Erythroblast (primary cell): ENCODE results near the gene TMEM62.

ENCODE experiments used
- GATA1 ChIP-seq: IDR thresholded peaks from 2 replicates; pipeline ENCODE4 v1.6.1; 2011; ENCODE audit warnings: low read depth, mild to moderate bottlenecking, control low read depth, low read length, moderate library complexity
- POLR2A ChIP-seq: IDR thresholded peaks from 2 replicates; pipeline ENCODE4 v1.6.1; 2011; ENCODE audit warnings: mild to moderate bottlenecking, low read length

DNA sequence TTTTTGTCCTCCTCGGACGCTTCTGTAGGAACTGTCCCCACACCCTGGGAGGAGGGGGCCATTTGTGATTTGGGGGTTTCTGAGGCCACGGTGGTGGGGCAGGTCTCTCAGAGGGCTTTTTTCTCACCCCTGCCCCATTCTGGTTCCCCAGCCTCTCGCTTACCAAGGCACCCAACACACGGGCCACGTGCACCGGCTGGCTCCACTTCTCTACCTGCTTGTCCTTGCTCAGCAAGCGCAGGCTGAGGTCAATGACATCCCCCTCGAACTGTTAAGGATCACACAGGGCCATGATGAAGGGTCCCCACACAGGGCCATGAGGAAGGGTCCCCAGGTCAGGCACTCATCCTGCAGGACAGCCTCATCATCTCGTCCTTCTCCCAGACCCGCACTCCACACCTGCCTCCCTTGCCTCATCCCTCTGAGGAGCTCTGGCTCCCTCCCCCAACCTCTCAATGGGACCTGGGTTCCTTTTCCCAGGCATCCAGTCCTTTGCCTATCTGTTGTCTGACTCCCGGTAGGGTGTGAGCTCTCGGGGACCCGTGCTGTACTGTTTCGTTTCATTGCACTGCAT, 76.9 kb downstream of the TMEM62 start:
- TF ChIP-seq POLR2A (no peak), GATA1 (no peak)
